22Rv1 (cell line): ENCODE data around the gene FNDC3A.

Experiments
- H3K27ac ChIP-seq: fragments of 450-650 bp; 2 replicates; pipeline ENCODE4 v1.5.1; 2017
- CTCF ChIP-seq: fragments of 450-650 bp; IDR thresholded peaks from 2 replicates; pipeline ENCODE4 v1.5.1; 2017; ENCODE audit warnings: mild to moderate bottlenecking
- ZFX ChIP-seq: fragments of 450-650 bp; IDR thresholded peaks from 2 replicates; pipeline ENCODE4 v1.6.1; 2017; ENCODE audit warnings: antibody characterized with exemption, borderline replicate concordance

FNDC3A gene

GRCh38 chr13:48961379-48961778 lies 14.3 kb upstream of the FNDC3A start:
- no peak overlapping the region for H3K27ac ChIP-seq
- TF ChIP-seq CTCF (no peak), ZFX (no peak)

GRCh38 chr13:48962281-48962680 lies 13.4 kb upstream of the FNDC3A start:
- TF ChIP-seq CTCF (no peak), ZFX (no peak)
- no peak overlapping the region for H3K27ac ChIP-seq

GRCh38 chr13:48965736-48966135 lies 10.0 kb upstream of the FNDC3A start:
- TF ChIP-seq ZFX (no peak), CTCF (no peak)
- H3K27ac ChIP-seq: no peak overlapping the region

- no peak for TF ChIP-seq CTCF
- TF ChIP-seq ZFX: no peak
- H3K27ac ChIP-seq: no peak overlapping the region
Observed at GRCh38 chr13:48969685-48970084, 6.0 kb upstream of the FNDC3A start.

GRCh38 chr13:48973845-48974431 lies 1.8 kb upstream of the FNDC3A start:
- no peak for TF ChIP-seq CTCF
- TF ChIP-seq ZFX: no peak
- no peak overlapping the region for H3K27ac ChIP-seq

GRCh38 chr13:48975101-48975855 lies 434 bp upstream of the FNDC3A start:
- no peak for TF ChIP-seq ZFX
- H3K27ac ChIP-seq: peak overlapping the region; percentile 90

- TF ChIP-seq ZFX (no peak), CTCF (no peak)
- H3K27ac ChIP-seq: peak overlapping the region; percentile 90
Observed at GRCh38 chr13:48976576-48977285, 1.0 kb downstream of the FNDC3A start.
